ENCODE measurements around the gene MCU. TPM values are rescaled to one million over a fixed set of nuclear protein-coding genes. Genes with fewer than 3 reads are reported as not detected.

MCU gene
- total RNA-seq, 1 experiment from 2014 or later: 26.8 TPM

- no peak for TF ChIP-seq ZBTB33 (IDR thresholded peaks at IDR 0.05; ENCODE audit: extremely low read depth, insufficient replicate concordance, low read length)
- TF ChIP-seq ATF3 (IDR thresholded peaks at IDR 0.05): no peak
- TF ChIP-seq MAX (IDR thresholded peaks at IDR 0.05): no peak
- no peak for TF ChIP-seq EZH2 (IDR thresholded peaks at IDR 0.05)
These were observed 191.9 kb downstream of the MCU start (continued) for GRCh38 chr10:72883861-72884260.

- H3K27ac ChIP-seq (ENCODE audit: low read depth, low read length): no peak overlapping the region
- H3K9me2 ChIP-seq (ENCODE audit: insufficient read depth): no peaks in the 10 kb centered on the region
- DNase-seq (ENCODE audit: low read depth, low spot score) (no peak), ATAC-seq (no peak)
- POLR2A ChIA-PET: no interaction called here
- no peaks in the 10 kb centered on the region for H3K4me1 ChIP-seq (ENCODE audit: control insufficient read depth in 1 of 2, insufficient read depth in 2 of 2, low read length in 2 of 2)
- H3K36me3 ChIP-seq (ENCODE audit: control insufficient read depth in 1 of 2, insufficient read depth in 2 of 2, low read length in 2 of 2): peaks cover 2 to 3% of the 10 kb centered on the region in 2 experiments; a peak in 1 of 4 replicates
- no peaks in the 10 kb centered on the region for H3K79me2 ChIP-seq (ENCODE audit: insufficient read depth, low read length)
- CTCF ChIA-PET: no interaction called here
- peaks cover 0 to 4% of the 10 kb centered on the region in 2 experiments; a peak in 1 of 4 replicates for H3K9me3 ChIP-seq (ENCODE audit: control insufficient read depth in 1 of 2, insufficient read depth in 1 of 2, low read depth in 1 of 2, low read length in 2 of 2)
- no peaks in the 10 kb centered on the region for H3K27me3 ChIP-seq (ENCODE audit: insufficient read depth, low read length)
- RAD21 ChIA-PET (ENCODE audit: low non-redundant PET in 1 of 2, low total read pairs in 2 of 2, uncharacterized antibody in 2 of 2, unreplicated experiment in 2 of 2): no interaction called here
- H3K9ac ChIP-seq (ENCODE audit: low read length): no peak overlapping the region
- H2AFZ ChIP-seq (ENCODE audit: low read depth, low read length, poor library complexity, severe bottlenecking): no peak overlapping the region
- H4K20me1 ChIP-seq (ENCODE audit: insufficient read depth): no peaks in the 10 kb centered on the region
- H3K4me3 ChIP-seq (replicated peaks in 1 of 2; ENCODE audit: low read depth in 1 of 2, low read length in 2 of 2): no peak overlapping the region
- BruUV-seq (replicated peaks): no TSS peak
- intact Hi-C loops (cut with micrococcal nuclease): no loop called here
- no peak overlapping the region for H3K4me2 ChIP-seq (ENCODE audit: low read length)
- no peak for TF ChIP-seq ELF1 (IDR thresholded peaks at IDR 0.05; ENCODE audit: borderline replicate concordance, low read depth)
- TF ChIP-seq CTCF (IDR thresholded peaks at IDR 0.05 in 2 of 3, conservative IDR thresholded peaks at IDR 0.05 in 1 of 3; ENCODE audit: borderline replicate concordance in 1 of 3, insufficient read depth in 1 of 3, low read depth in 2 of 3, low read length in 2 of 3): no peak
- no peak for TF ChIP-seq EZH2phosphoT487 (IDR thresholded peaks at IDR 0.05; ENCODE audit: borderline replicate concordance)
- TF ChIP-seq EGR1 (IDR thresholded peaks at IDR 0.05; ENCODE audit: low read depth): no peak
- TF ChIP-seq SIN3A (IDR thresholded peaks at IDR 0.05; ENCODE audit: low read depth): no peak
- no peak for TF ChIP-seq YY1 (IDR thresholded peaks at IDR 0.05; ENCODE audit: extremely low read depth, insufficient replicate concordance, low read depth, low read length)
- no peak for TF ChIP-seq REST (IDR thresholded peaks at IDR 0.05; ENCODE audit: low read depth)
- TF ChIP-seq RAD21 (IDR thresholded peaks at IDR 0.05; ENCODE audit: low read depth): no peak
- TF ChIP-seq POLR2A (IDR thresholded peaks at IDR 0.05; ENCODE audit: borderline replicate concordance, extremely low read depth, insufficient read depth, insufficient read length): no peak
- no peak for TF ChIP-seq EZH2 (IDR thresholded peaks at IDR 0.05)
- TF ChIP-seq CEBPB (IDR thresholded peaks at IDR 0.05; ENCODE audit: low read depth): no peak
- no peak for TF ChIP-seq ZNF274 (IDR thresholded peaks at IDR 0.05; ENCODE audit: low read depth, low read length)
- TF ChIP-seq SRF (IDR thresholded peaks at IDR 0.05; ENCODE audit: low read depth): no peak
These were observed 194.0 kb downstream of the MCU start for GRCh38 chr10:72885953-72886352.

Measured in HCT116 (cell line).